HG03025 (cell line): ENCODE measurements around the gene ADSS1.

ENCODE experiments used
- ATAC-seq: cut with Tn5 transposase; IDR thresholded peaks from one replicate; pipeline ENCODE4 v1.9.1; 2021; ENCODE audit warnings: mild to moderate bottlenecking, moderate library complexity; ENCODE audit not compliant: unreplicated experiment, low FRiP score

The ADSS1 gene

DNA sequence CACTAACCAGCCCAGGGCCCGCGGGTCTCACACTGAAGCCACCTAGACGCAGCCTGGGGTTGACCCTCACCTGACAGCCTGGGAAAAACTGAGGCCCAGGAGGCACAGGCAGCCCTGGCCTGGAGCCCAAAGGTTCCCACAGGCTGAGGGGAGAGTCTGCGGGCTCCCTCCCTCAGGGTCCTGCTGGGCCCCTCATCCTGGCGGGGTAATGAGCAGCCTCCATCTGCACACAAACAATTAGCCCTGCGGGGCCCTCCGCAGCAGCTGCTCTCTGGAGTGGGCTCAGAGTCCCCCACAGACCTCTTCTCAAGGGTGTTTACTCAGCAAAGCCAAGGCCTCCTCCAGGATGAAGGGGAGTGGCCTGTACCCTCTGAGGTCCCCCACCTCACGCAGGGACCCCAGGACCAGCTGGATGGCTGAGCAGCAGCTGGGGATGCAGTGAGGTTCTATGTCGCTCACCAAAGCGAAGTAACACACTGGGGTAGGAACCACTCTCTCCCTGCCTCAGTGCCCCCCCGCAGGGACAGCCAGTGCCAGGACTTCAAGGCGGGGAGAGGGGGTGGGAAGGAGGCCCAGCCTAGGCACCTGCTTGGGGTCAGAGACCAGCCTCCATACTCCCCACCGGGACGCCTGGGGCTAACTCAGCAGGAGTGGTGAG, 64.3 kb downstream of the ADSS1 start:
- ATAC-seq: no peak

GRCh38 chr14:104788873-104789663, 65.0 kb downstream of the ADSS1 start:
- ATAC-seq: no peak

DNA sequence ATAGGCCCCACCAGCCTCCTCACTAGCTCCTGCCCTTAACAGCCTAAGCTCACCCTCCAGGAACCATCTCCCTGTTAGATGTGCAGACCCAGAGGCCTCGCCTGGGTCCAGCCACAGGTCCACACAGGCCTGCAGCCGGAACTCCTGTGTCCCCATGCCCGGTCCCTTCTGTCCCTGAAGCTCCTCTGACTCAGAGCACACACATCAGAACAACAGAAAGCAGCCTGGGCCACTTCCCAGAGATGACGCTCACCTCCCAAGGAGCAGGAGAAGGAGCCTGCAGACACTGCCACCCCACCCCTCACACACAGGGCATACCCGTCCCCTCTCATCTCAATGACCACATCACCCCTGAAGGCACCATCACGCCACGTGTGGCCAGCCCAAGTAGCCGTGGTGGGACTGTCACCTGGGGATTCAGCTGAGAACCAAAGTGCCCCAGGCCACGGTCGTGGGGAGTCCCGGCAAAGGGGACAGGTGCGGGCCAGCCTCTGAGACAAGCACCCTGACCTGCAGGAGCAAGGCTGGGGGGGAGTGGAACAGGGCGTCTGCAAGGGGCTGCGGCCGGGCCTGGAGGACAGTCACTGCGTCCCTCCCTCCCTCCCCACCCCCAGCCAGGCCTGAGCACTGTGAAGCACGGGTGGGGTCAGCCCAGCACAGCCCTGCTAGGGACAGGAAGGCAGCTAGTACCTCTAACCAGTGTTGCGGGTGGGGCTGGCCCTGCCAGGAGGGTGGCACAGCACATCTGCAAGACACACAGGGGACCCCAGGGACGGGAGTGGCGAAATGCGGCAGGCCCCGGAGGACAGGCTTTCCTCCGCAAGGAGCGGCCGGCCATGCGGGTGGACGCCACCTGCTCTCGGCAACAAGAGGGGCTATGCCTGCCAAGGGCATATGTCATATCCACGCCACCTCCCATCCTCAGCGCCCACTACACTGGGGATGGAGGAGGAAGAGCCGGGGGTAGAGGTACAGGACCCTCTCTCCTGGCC, 66.0 kb downstream of the ADSS1 start:
- ATAC-seq: no peak

DNA sequence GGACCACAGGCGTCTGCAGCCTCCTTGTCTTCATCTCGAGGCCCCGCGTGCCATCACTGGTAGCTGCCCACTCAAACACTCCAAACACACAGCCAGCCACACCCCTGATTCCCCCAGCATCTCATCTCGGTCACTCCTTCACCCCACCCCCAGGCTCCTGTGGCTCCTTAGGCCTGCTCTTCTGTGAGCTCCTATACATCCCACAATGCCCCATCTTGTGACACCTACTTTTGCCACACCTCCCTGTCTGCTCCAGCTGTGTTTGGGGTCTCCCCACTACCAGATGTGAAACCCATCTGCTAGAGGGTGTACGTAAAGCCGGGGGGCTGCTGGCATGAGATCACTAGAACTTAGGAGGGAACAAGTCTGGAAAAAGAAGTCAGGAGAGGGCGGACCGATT, 67.4 kb downstream of the ADSS1 start:
- no peak for ATAC-seq

GRCh38 chr14:104792101-104792884, 68.3 kb downstream of the ADSS1 start:
- ATAC-seq: no peak

DNA sequence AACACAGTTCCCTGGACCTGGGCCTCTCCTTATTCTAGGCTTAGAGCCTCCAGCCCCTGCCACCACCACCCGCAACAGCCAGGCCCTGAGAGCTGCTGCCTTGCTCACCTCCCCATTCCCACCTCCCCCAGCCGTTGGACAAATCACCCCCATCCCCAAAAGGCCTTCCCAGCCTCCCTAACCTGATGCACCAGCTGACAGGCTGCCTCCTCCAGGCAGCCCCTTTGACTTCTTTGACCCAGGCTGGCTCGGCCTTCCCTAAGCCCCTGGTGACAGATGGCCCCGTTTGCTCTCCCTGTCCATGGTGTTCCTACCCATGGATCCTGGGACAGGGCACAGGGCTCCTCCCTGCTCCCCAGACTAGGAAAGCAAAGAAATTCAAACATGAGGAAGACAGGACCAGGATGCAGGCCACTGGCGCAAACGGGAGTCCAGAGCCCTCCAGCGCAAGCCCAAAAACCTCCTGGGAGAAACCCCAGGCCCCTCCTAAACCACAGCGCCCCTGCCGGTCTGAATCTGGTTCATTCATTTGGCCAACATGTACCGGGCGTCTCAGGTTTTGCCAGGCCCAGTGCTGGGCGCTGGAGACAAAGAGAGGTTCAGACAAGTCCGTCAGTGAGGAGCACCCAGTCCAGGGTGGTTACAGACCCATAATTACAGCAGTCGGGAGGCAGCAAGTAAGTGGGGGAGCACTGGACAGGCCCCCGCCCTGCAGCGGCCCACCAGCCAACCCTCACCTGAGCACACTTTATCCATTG, 69.1 kb downstream of the ADSS1 start:
- ATAC-seq: no peak

GRCh38 chr14:104793703-104793959, 69.6 kb downstream of the ADSS1 start:
- no peak for ATAC-seq

DNA sequence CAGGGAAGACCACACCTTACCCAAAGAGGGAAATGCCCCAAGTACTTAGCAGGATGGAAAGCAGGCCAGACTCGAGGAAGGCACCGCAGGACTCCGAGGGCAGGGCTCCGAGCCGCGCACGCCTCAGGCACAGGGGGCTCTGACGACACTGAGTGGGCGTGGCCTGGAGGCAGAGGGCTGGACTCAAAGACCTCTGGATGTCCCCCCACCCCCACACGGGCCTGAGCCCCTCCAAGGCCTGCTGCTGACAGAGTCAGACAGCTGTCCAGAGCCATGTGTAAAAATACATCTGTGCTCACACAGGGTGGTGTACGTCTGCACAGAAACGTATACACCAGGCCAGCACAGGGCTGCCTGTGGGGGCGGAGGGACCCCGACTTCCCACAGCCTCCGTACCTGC, 70.1 kb downstream of the ADSS1 start:
- ATAC-seq: no peak

DNA sequence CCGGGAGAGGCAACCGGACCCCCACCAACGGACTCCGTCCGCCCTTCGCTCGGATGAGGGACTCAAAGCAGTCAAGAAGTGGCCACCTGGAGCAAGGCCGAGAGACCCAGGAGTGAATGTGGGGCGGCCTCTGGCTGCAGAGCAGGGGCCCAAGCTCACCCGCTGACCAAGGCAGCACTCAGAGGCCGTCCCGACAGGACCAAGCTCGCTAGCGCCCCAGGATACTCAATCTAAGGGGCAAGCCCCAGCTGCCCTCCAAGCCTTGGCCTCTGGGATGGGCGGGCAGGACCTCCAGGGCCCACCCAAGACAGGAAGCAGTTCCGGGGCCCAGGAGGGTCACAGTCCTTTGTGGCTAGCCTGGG, 70.6 kb downstream of the ADSS1 start:
- no peak for ATAC-seq

GRCh38 chr14:104794993-104795780, 71.2 kb downstream of the ADSS1 start, which contains the start of gene AKT1:
Gene AKT1 (minus strand): TSS chr14:104795748. CDS start chr14:104792643, 3,105 bp downstream.
- no peak for ATAC-seq

DNA sequence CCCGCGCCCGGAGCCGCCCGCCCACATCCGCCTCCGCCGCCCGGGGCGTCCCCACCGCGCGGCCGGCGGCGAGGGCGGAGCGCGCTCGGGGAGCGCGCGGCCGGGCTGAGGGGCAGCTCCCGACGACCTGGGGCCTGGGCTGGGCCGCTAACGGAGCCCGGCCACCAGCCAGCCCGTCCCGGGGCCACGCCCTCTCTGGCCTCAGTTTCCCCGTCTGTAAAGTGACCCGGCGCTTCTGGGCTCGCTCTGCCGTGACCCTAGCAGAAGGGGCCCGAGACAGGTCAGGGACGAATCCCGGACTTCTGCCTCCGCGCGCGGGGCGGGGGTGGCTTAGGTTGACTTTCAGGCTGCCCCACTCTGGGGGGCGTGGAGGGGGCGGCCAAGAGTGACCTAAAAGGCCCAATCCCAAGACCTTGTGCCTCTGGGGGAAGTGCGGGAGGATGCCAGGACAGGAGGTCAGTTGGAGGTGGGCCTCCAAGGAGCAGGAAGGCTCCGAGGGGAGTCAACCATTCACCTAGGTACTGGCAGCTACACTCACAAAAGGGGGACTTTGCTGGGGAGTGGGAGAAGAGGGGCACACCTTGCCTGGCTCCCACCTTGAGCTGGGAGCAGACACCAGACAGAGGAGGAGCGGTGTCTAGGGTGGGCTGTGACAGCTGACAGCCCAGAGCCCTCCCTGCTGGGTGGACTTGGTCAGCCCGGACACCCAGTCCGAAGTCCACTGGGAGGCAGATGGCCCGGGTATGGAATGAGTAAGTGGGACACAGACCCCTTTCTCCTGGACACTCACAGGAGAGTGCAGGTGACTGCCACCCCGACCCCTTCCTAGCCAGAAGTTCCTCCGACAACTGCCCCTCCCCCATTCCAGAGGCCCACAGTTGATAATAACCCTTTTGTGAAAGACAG, 72.0 kb downstream of the ADSS1 start:
- ATAC-seq: no peak

DNA sequence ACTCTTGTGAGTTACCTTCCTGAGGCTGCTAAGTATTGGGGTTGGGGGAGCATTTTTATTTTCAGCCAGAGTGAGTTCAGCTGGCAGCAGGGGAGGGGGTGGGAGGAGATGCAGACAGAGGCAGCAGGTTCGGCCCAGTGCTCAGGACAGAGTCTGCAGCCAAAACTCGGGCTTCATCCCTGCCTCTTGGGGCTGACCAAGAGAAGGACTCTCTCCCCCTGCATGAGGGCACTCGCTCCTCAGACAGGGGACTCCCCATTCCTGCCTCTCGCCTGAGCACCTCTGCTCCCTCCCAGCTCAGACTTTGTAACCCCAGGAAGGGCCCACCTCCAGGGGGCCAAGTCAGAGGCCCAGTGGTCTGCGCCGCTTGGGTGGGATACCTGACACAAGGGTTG, 72.7 kb downstream of the ADSS1 start:
- no peak for ATAC-seq
